H1 (cell line): ENCODE results near the gene PGF. TPM values are rescaled to one million over a fixed set of nuclear protein-coding genes. Genes with fewer than 3 reads are reported as not detected.

Experiments used
- CTCF ChIA-PET: fragments of 300-600 bp; sonication (Branson Sonifier 250); formaldehyde crosslinking; loops from one replicate; lab custom pipeline; 2021; ENCODE audit not compliant: partially characterized antibody; lab: Charles Lee
- POLR2A ChIA-PET: fragments of 300-600 bp; sonication (Branson Sonifier 250); formaldehyde crosslinking; loops from one replicate; lab custom pipeline; 2021; ENCODE audit warnings: inconsistent platforms; ENCODE audit not compliant: partially characterized antibody; lab: Charles Lee
- DNase-seq, 2 experiments: peaks; one replicate each; pipeline versions ENCODE4 v3.0.0 to v3.0.0-alpha.2; 2010 to 2022; ENCODE audit warnings: low spot score in 2 of 2, low read depth in 1 of 2, mixed read lengths in 1 of 2
- FAIRE-seq: peaks from 2 replicates; lab custom pipeline; 2011; peaks lifted over from hg19 to GRCh38; lab: Jason Lieb, UNC
- H2AFZ ChIP-seq: 2 replicates; pipeline ENCODE4 v1.8.1; 2012; ENCODE audit warnings: low read length, inconsistent platforms
- H2AK5ac ChIP-seq: 2 replicates; pipeline ENCODE4 v1.6.1; 2013; ENCODE audit warnings: low read depth, low read length
- H2BK120ac ChIP-seq: replicated peaks from 2 replicates; pipeline ENCODE3; 2013; ENCODE audit warnings: low read depth, low read length, inconsistent platforms
- H2BK12ac ChIP-seq: 2 replicates; pipeline ENCODE4 v1.6.1; 2013; ENCODE audit warnings: low read depth, low read length
- H2BK15ac ChIP-seq: 2 replicates; pipeline ENCODE4 v1.6.1; 2013; ENCODE audit warnings: low read length
- H2BK20ac ChIP-seq: 2 replicates; pipeline ENCODE4 v1.6.1; 2013; ENCODE audit warnings: low read length
- H2BK5ac ChIP-seq: 2 replicates; pipeline ENCODE4 v1.6.1; 2013; ENCODE audit warnings: low read depth, low read length
- H3K14ac ChIP-seq: 2 replicates; pipeline ENCODE4 v1.6.1; 2013; ENCODE audit warnings: inconsistent platforms; ENCODE audit not compliant: insufficient read length
- H3K18ac ChIP-seq: 2 replicates; pipeline ENCODE4 v1.6.1; 2013; ENCODE audit warnings: low read length; ENCODE audit errors: extremely low read depth
- H3K23ac ChIP-seq: 2 replicates; pipeline ENCODE4 v1.6.1; 2013; ENCODE audit warnings: inconsistent platforms; ENCODE audit not compliant: insufficient read length
- H3K23me2 ChIP-seq: 2 replicates; pipeline ENCODE4 v1.6.1; 2013; ENCODE audit warnings: low read depth, low read length
- H3K27ac ChIP-seq: 2 replicates; pipeline ENCODE4 v1.6.1; 2011; ENCODE audit warnings: low read depth, low read length, inconsistent platforms
- H3K27me3 ChIP-seq, 4 experiments: replicated peaks in 1 of 4; 1 replicate in 1 of 4; 2 replicates in 3 of 4; pipeline versions ENCODE4 v1.6.1 to v1.8.1; 2011 to 2013; ENCODE audit warnings: low read length in 3 of 4, mild to moderate bottlenecking in 3 of 4, inconsistent platforms in 2 of 4, mixed read lengths in 2 of 4, moderate library complexity in 1 of 4; ENCODE audit not compliant: control insufficient read depth in 3 of 4, insufficient read depth in 3 of 4; ENCODE audit errors: extremely low read depth in 1 of 4
- H3K36me3 ChIP-seq, 4 experiments: 2 replicates each; pipeline versions ENCODE4 v1.6.1 to v1.8.1; 2011 to 2013; ENCODE audit warnings: mild to moderate bottlenecking in 4 of 4, low read length in 3 of 4, moderate library complexity in 2 of 4, control low read depth in 1 of 4, inconsistent platforms in 1 of 4; ENCODE audit not compliant: insufficient read depth in 4 of 4, control insufficient read depth in 2 of 4
- H3K4ac ChIP-seq: replicated peaks from 2 replicates; pipeline ENCODE3; 2013; ENCODE audit warnings: low read length, low read depth, mixed read lengths, inconsistent platforms; ENCODE audit not compliant: insufficient read length
- H3K4me1 ChIP-seq, 4 experiments: replicated peaks in 1 of 4; 1 replicate in 1 of 4; 2 replicates in 3 of 4; pipeline versions ENCODE4 v1.6.1 to v1.8.1; 2011 to 2013; ENCODE audit warnings: low read length in 3 of 4, inconsistent platforms in 2 of 4, mixed read lengths in 1 of 4; ENCODE audit not compliant: insufficient read depth in 4 of 4, control insufficient read depth in 3 of 4
- H3K4me2 ChIP-seq, 2 experiments: 2 replicates each; pipeline versions ENCODE4 v1.6.1 to v1.8.1; 2011 to 2013; ENCODE audit warnings: low read depth in 2 of 2, low read length in 2 of 2, control low read depth in 1 of 2, inconsistent platforms in 1 of 2, mild to moderate bottlenecking in 1 of 2; ENCODE audit not compliant: insufficient read depth in 1 of 2
- H3K4me3 ChIP-seq, 4 experiments: fragments of 200-600, 300-600 bp in 1 of 4; sonication (generic), shearing (Covaris generic), sonication (Bioruptor Twin) in 1 of 4; 2 replicates each; pipeline versions ENCODE4 v1.5.1 to v1.8.1; 2011 to 2016; ENCODE audit warnings: low read length in 4 of 4, low read depth in 3 of 4, control low read depth in 2 of 4, inconsistent platforms in 2 of 4, mild to moderate bottlenecking in 2 of 4, mixed read lengths in 1 of 4, moderate library complexity in 1 of 4; ENCODE audit not compliant: insufficient read depth in 2 of 4; ENCODE audit errors: extremely low read depth in 1 of 4
- H3K56ac ChIP-seq: replicated peaks from 2 replicates; pipeline ENCODE3; 2013; ENCODE audit warnings: low read depth, mild to moderate bottlenecking, mixed read lengths, low read length, inconsistent platforms; ENCODE audit not compliant: insufficient read length
- H3K79me1 ChIP-seq: 2 replicates; pipeline ENCODE4 v1.6.1; 2013; ENCODE audit warnings: low read depth, low read length, control low read depth
- H3K79me2 ChIP-seq, 2 experiments: 2 replicates each; pipeline versions ENCODE4 v1.6.1 to v1.8.1; 2012 to 2013; ENCODE audit warnings: low read length in 2 of 2, mild to moderate bottlenecking in 2 of 2, inconsistent platforms in 1 of 2; ENCODE audit not compliant: insufficient read depth in 2 of 2, control insufficient read depth in 1 of 2
- H3K9ac ChIP-seq, 4 experiments: replicated peaks in 1 of 4; 1 replicate in 1 of 4; 2 replicates in 3 of 4; pipeline versions ENCODE4 v1.6.1 to v1.8.1; 2011 to 2013; ENCODE audit warnings: low read depth in 3 of 4, low read length in 3 of 4, control low read depth in 2 of 4, mild to moderate bottlenecking in 2 of 4, moderate library complexity in 2 of 4, inconsistent platforms in 1 of 4; ENCODE audit errors: extremely low read depth in 1 of 4
- H3K9me3 ChIP-seq, 2 experiments: 2 replicates each; pipeline versions ENCODE4 v1.6.1 to v1.8.1; 2012 to 2013; ENCODE audit warnings: mild to moderate bottlenecking in 2 of 2, moderate library complexity in 2 of 2, control low read depth in 1 of 2, inconsistent platforms in 1 of 2, low read depth in 1 of 2, low read length in 1 of 2, mixed read lengths in 1 of 2; ENCODE audit not compliant: insufficient read depth in 2 of 2
- H4K20me1 ChIP-seq, 2 experiments: replicated peaks in 1 of 2; 2 replicates each; pipeline versions ENCODE3 to v1.8.1; 2011 to 2013; ENCODE audit warnings: inconsistent platforms in 2 of 2, low read length in 2 of 2, mild to moderate bottlenecking in 1 of 2; ENCODE audit not compliant: insufficient read depth in 2 of 2, control insufficient read depth in 1 of 2
- H4K5ac ChIP-seq: 2 replicates; pipeline ENCODE4 v1.6.1; 2013; ENCODE audit warnings: low read length, low read depth, mixed read lengths, inconsistent platforms; ENCODE audit not compliant: insufficient read length
- H4K8ac ChIP-seq: 2 replicates; pipeline ENCODE4 v1.8.0; 2013; ENCODE audit warnings: mild to moderate bottlenecking, moderate library complexity, low read length, inconsistent platforms; ENCODE audit not compliant: insufficient read depth; ENCODE audit errors: extremely low read depth
- H4K91ac ChIP-seq: replicated peaks from 2 replicates; pipeline ENCODE3; 2013; ENCODE audit warnings: low read length, mixed read lengths, inconsistent platforms; ENCODE audit not compliant: insufficient read length
- ATF2 ChIP-seq: IDR thresholded peaks from 2 replicates; pipeline ENCODE4 v1.6.1; 2012; ENCODE audit warnings: low read length, inconsistent platforms
- CREB1 ChIP-seq: IDR thresholded peaks from 2 replicates; pipeline ENCODE4 v1.6.1; 2012; ENCODE audit warnings: inconsistent platforms
- CTCF ChIP-seq, 3 experiments: IDR thresholded peaks; 1 replicate in 2 of 3; 2 replicates in 1 of 3; pipeline versions ENCODE4 v1.5.1 to v1.6.1; 2011; ENCODE audit warnings: low read length in 3 of 3, mild to moderate bottlenecking in 3 of 3, inconsistent platforms in 2 of 3, low read depth in 1 of 3, moderate library complexity in 1 of 3; ENCODE audit not compliant: insufficient read depth in 1 of 3; ENCODE audit errors: control extremely low read depth in 1 of 3
- HDAC6 ChIP-seq: IDR thresholded peaks from one replicate; pipeline ENCODE4 v1.7.1; 2012; ENCODE audit warnings: low read depth, mild to moderate bottlenecking, inconsistent platforms, low read length, moderate library complexity
- JUND ChIP-seq: IDR thresholded peaks from 2 replicates; pipeline ENCODE4 v1.6.1; 2011; ENCODE audit warnings: mild to moderate bottlenecking, improper control_type of control experiment, low read length
- MAX ChIP-seq: IDR thresholded peaks from 2 replicates; pipeline ENCODE4 v1.6.1; 2012; ENCODE audit warnings: inconsistent platforms
- SUZ12 ChIP-seq: fragments of 200-600 bp; sonication (generic); IDR thresholded peaks from 2 replicates; pipeline ENCODE4 v1.6.1; 2012; ENCODE audit warnings: mild to moderate bottlenecking, inconsistent platforms, low read length, moderate library complexity, mixed read lengths
- TAF1 ChIP-seq: IDR thresholded peaks from 2 replicates; pipeline ENCODE4 v1.6.1; 2011; ENCODE audit warnings: mild to moderate bottlenecking, low read depth, low read length
- WGBS, 2 experiments: shearing (Covaris generic) in 1 of 2; methylation state at CpG; one replicate each; pipeline versions ENCODE4 v1.1.6 to v1.1.7; 2013 to 2015; ENCODE audit warnings: low lambda C conversion rate in 2 of 2, mixed read lengths in 2 of 2, inconsistent platforms in 1 of 2, low coverage in 1 of 2, missing lambda C conversion rate in 1 of 2; ENCODE audit not compliant: insufficient replicate concordance in 2 of 2, insufficient coverage in 1 of 2, insufficient read length in 1 of 2; ENCODE audit errors: extremely low coverage in 1 of 2, missing lambda C conversion rate in 1 of 2; 5-methylcytosine and 5-hydroxymethylcytosine counted together
- polyA plus RNA-seq, 7 experiments: library from polyadenylated mRNA; depleted of rRNA in 3 of 7; stranded (reverse) in 5 of 7; unstranded in 2 of 7; fragments of >200 nt in 5 of 7; fragments of 200-250 nt in 2 of 7; gene quantifications; 1 replicate in 5 of 7; 2 replicates in 1 of 7; 4 replicates in 1 of 7; pipeline versions ENCODE4 v1.2.1 to v1.2.3, GENCODE V29; 2011 to 2013; ENCODE audit warnings: missing spikeins in 2 of 7, mixed read lengths in 2 of 7
- total RNA-seq: library from RNA; stranded (reverse); fragmentation: NEBNext Ultra II Directional; extraction: Animal tissue kit (Norgen Biotek cat#: 25700); gene quantifications from 2 replicates; pipeline ENCODE4 v1.2.1, GENCODE V29; 2021

PGF gene
- total and polyA plus RNA-seq, 2 of the 8 experiments (the other 6 are each of a cell fraction or from before 2014, with no cell fraction given) = 2.1 to 4.1 TPM

GRCh38 chr14:74978416-74978947 lies 23.1 kb upstream of the PGF start:
- no peak for FAIRE-seq
- no peak overlapping the region for H2AK5ac ChIP-seq
- CTCF ChIA-PET = interaction anchor here (0.6 to 4.5 kb wide), 14 partner anchors 9 to 325 kb away, joined by 3 to 30 read pairs (median 4); partner anchors contain the start of gene PGF
- TF ChIP-seq TAF1 (no peak), CTCF (IDR thresholded peaks at IDR 0.05; ENCODE audit: control extremely low read depth in 1 of 3, insufficient read depth in 1 of 3, low read depth in 1 of 3, low read length in 3 of 3) (no peak), HDAC6 (no peak), CREB1 (no peak), MAX (no peak), JUND (no peak), ATF2 (no peak), SUZ12 (no peak)

More at GRCh38 chr14:74978416-74978947, 23.1 kb upstream of the PGF start:
- 0 out of 2 replicates have a peak overlapping the region, but pooled peaks have one; percentile 60 for H2BK12ac ChIP-seq
- 82% methylated on average over 11 of the region's 11 CpGs; no CpG with 5 or more reads in 1 of the 2 experiments for WGBS, 2 experiments
- no peak overlapping the region for H4K5ac ChIP-seq
- POLR2A ChIA-PET = interaction anchor here (0.9 to 1.5 kb wide), 6 partner anchors 23 to 91 kb away, joined by 3 to 4 read pairs (median 4); partner anchors contain the start of genes PGF, RPS6KL1 and ZC2HC1C
- H3K9me3 ChIP-seq = no peaks in the 10 kb centered on the region
- H2BK5ac ChIP-seq = 0 out of 2 replicates have a peak overlapping the region, but pooled peaks have one; percentile 39
- H2BK15ac ChIP-seq = 0 out of 2 replicates have a peak overlapping the region, but pooled peaks have one; percentile 88
- no peak overlapping the region for H3K27ac ChIP-seq
- H4K20me1 ChIP-seq = no peaks in the 10 kb centered on the region
- peak overlapping the region; percentile 77 for H4K8ac ChIP-seq
- no peaks in the 10 kb centered on the region for H3K36me3 ChIP-seq
- H3K79me2 ChIP-seq = no peaks in the 10 kb centered on the region
- H3K23me2 ChIP-seq = no peaks in the 10 kb centered on the region
- no peak overlapping the region for H3K4me3 ChIP-seq
- DNase-seq = no peak
- H3K4me2 ChIP-seq = no peak overlapping the region
- peak overlapping the region; percentile 93 for H4K91ac ChIP-seq
- H3K4me1 ChIP-seq = peaks cover 5 to 34% (median 24%) of the 10 kb centered on the region in 4 experiments
- no peak overlapping the region for H2BK20ac ChIP-seq
- no peak overlapping the region for H2BK120ac ChIP-seq
- H3K4ac ChIP-seq = no peak overlapping the region
- no peak overlapping the region; the same call in 1 of the 2 replicates for H3K18ac ChIP-seq
- H2AFZ ChIP-seq = no peak overlapping the region
- peaks cover 0 to 2% (median 1%) of the 10 kb centered on the region in 4 experiments; a peak in 1 of 7 replicates for H3K27me3 ChIP-seq
- no peak overlapping the region for H3K56ac ChIP-seq
- no peak overlapping the region for H3K14ac ChIP-seq
- no peak overlapping the region for H3K9ac ChIP-seq
- no peak overlapping the region for H3K23ac ChIP-seq
- H3K79me1 ChIP-seq = no peaks in the 10 kb centered on the region
